T-helper 1 cell (primary cell): ENCODE results near the gene SOX9.

Source experiments
- DNase-seq, 5 donors: peaks; one replicate each; pipeline ENCODE4 v3.0.0-alpha.2; 2012 to 2020

Gene SOX9

DNA sequence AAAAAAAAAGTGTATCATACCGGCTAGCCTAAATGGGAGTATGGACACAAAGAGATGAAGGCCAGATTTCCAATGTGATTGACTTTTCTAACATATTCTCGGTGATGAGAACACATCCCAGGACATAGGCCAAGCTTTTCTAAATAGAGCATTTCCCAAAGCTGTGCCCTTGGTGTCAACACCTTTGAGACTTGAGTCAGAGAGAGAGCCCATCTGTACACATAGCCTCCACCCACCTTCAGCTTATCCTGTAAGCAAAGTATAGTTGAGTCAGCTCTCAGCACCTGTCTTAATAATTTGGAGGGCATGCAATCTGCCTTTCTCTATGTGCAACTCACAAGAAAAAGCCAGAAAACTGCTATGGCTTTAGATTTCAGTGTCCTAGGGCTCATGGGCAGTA lies 42.7 kb downstream of the SOX9 start:
- no peak for DNase-seq

DNA sequence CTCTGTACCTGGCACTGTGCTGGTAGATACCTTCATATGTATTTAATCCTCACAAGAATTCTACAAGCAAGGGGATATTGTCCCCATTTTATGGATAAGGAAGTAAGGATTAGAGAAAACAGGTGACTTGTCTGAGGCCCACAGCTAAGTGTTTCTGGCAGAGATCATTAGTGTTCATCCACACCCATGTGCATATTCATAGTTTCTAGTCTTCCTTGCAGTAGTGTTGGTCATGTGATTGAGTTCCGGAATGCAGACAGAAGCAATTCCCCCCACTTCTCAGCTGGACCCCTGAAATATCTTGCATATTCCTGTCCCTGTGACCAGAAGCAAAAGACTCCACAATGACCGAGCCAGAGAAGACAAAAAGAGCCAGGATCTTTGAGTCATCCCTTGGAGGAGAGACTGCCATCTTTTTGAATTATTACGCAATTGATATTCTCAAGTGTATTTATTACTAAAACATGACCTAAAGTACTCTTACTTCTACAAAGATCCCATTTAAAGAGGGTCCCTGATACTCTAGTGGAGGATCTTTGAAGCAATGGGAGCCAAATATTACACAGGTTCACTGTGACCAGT lies 43.4 kb downstream of the SOX9 start:
- no peak for DNase-seq

DNA sequence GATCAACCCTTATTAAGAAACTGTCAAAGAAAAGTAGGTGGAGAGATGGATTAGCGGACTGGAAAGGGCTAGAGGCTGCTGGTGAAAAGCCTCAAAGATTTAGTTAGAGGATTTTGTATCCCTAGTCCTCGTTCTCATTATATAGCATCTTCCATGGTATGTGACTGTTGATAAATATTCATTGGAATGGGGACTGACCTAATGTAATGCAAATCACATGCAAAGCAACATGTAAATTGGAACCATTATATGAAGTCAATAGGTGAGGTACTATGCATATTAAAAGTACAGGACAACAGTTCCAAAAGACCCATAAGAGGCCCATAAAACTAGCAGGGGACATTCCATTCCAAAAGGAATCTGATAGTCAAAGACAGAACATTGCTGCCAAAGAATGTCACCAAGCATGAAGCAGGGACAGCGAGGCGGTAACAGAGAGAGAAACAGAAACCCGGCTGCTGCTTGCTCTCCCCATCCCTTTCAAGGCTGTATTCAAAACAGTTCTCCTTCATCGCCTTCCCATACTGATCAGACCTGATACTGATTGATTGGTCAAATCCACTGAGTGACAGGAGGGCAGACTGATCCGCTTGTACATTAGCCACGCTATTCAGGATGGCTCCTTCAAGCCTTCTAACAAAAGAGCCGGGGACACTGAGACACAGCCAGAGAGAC lies 44.5 kb downstream of the SOX9 start:
- DNase-seq: no peak

DNA sequence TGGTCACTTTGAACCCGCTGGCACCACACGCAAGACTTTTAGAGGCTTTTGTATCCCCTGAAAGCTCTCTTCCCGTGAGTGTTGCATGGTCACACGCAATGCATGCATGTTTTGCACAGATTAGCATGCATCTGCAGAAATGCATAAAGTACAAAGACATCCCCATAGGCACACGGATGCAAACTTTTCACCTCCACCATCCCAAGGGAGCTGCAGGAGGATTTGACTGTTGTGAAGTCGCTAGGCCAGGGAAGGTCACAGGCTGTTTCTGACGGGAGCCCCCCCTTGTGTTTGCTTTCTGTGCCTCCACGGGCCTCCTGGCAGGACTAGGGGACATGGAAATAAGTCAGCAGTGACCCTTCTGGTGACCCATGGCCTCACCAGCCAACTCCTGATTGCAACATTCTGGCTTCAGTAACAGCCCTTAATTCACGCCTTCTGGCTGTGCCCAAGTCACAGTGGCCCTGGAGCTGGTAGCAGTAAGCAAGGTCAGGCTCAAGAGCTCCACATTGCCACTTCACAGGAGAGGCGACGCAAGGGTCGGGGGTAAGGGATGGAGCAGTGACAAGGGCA lies 45.1 kb downstream of the SOX9 start:
- no peak for DNase-seq

DNA sequence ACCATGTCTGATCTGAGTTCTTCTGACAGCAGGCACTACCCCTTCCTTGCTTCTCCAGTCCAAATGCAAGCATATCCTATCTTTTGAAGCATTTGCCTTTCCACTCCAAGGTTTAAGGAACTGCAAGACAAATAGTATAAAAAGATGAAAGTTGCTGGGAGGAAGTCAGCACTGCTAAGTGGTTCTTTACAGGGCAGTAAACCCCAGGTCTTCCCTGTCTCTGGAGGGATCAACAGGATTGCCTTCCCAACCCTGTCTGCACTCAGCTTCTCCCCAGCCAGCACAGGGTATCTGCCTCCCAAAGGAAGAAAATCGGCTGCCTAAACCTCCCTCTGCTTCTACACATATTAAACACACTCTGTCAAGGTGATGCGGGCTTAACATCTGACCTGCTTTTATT lies 46.8 kb downstream of the SOX9 start:
- DNase-seq: no peak

DNA sequence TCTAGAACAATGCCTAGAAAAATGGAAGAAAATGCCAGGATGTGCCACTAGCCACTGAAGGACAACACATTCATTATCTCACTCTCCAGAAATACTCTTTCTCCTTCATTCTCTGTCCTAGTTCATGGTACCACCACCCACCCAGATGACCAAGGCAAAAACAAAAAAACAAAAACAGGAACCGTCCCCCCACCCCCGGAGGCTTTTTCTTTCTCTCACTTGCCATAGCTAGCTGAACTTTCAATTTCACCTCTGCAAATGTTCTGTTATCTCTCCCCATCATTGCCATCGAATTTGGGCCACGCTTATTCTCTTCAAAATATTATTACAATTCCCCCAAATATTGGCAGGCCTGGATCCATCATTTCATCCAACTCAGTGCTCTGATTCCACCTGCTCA lies 49.0 kb downstream of the SOX9 start:
- DNase-seq: no peak

DNA sequence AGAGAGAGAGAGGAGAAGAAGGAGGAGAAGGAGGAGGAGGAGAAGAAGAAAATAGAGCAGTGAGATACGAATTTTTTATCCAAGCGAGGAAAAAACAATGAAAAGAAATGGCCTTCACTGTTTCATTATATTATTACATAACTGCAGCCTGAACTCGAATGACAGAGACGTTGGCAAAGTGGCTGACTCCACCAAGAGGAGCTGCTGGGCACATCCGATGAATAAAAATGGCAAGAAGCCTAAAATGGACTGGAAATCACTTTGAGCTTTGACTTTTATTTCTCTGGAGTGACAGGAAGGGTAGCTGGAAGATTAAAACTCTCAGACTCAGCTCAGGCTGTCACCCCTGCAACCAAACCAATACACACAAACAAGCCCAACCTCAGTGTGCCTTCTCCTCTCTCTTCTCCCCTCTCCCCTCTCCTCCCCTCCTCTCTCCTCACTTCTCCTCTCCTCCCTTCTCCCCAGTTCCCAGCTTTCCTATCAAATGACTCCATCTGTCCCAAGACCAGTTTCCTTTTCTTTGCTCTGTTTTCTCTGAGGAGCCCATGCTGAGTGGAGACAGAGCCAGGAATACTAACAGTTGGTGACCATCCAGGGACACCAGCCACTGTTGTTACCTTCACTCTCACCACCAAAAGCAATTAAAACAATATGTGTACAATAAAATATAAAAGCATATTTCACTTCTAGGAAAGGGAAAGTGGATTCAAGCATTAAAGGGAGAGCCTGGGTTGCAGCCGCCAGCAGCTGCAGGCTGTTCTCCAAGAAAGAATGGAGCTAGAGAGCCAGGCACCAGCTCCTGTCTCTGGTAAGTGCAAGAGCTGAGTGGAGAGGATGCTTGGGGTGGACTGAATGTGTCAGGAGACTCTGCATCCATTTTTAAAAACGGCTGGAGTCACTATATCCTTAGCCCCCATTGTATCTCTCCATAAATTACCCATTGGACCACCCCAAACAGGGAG lies 51.2 kb downstream of the SOX9 start:
- no peak for DNase-seq

DNA sequence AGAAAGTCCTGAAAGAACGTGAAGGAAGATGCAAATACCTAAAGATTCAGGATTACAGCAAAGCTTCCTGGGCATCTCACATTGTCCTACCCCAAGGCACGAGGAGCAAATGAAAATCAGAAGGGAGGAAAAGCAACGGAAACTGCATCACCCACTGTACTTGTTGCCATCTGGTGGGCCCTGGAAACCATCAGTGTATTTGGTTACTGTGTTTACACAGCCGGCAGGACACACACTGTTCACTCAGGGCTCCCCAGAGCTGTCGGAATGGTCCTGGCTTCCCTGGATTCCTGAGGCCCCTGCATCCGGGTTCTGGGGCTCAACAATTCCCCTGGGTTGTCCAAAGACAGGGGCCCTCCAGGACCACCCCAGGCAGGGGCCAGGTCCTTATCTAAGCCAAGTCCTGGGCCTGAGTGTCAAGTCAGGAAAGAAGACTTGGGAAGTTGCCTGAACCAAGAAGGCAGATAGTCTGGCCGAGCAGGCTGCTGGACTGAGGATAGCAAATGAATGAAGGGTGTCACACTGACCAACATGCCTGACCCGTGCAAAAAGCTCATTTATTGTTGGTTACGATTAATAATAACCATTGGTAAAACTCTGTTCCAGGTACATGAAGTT lies 52.8 kb downstream of the SOX9 start:
- DNase-seq: no peak

DNA sequence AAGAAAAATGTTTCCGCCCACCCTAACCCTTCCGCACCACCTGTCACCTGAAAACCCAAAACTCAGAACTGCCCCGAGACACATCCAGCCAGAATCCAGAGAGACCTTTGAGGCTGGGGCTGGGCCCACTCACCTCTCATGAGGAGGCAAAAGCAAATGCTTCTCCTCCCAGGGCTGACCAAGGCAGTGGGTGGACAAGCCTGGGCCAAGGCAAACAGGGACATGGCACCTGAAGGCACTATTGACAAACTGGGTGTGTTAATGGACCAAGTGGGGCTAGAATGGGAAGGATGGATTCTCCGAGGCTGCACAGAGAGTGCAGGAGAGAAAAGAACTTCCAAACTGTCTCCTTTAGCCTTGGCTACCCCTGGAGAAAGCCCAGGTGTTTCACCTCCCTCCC lies 54.4 kb downstream of the SOX9 start:
- DNase-seq: no peak
